LoVo (cell line): ENCODE results near the gene KRTAP5-1.
A peak's percentile ranks its signal among the peaks of the same experiment; 100 is the strongest.
"Not testable (repeated sequence)": the region's sequence is repeated elsewhere in the genome, so short reads cannot be mapped to it uniquely, and the experiment has no call there.

Experiments used
- DNase-seq: peaks from one replicate; pipeline ENCODE4 v3.0.0-alpha.2; 2016; ENCODE audit warnings: low spot score

The KRTAP5-1 gene

DNA sequence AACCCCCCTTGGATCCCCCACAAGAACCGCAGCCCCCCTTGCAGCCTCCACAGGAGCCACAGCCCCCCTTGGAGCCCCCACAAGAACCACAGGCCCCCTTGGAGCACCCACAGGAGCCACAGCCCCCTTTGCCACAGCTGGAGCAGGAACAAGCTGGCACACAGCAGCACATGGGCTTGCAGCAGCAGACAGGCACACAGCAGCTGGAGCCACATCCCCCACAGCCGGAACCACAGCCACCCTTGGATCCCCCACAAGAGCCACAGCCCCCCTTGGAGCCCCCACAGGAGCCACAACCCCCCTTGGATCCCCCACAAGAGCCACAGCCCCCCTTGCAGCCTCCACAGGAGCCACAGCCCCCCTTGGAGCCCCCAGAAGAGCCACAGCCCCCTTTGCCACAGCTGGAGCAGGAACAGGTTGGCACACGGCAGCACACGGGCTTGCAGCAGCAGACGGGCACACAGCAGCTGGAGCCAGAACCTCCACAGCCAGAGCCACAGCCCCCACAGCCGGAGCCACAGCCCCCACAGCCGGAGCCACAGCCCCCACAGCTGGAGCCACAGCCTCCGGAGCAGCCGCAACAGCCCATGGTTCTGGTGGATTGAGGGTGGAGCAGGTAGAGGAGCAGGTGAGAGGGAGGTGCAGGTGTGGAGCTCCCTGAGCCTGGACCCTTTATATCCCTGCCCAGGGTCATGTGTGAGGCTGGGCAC is at the start of gene KRTAP5-1:
Gene KRTAP5-1, minus strand, starts transcription at position 623 of the 710 bp plus-strand sequence. Its CDS starts 34 bp downstream, at position 589.
- DNase-seq = not testable (repeated sequence)

DNA sequence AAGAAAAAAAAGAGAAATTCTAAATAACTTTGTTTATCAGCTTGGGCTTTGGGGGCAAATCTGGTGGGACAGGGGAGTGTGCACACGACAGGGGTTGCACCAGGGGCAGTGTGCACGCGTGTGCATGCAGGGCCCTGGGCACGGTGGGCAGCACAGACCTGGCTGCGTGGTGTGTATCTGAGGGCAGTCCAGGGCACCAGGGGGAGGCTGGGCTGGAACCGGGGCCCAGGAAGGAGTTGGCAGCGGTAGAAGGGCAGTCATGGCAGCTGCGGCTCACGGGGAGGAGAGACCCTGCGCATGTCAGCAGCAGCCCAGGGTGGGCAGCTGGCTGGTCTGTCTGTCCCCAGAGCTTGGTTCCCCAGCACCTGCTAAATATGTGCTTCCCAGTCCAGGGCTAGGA is 48.8 kb upstream of the KRTAP5-1 start:
- DNase-seq = no peak

GRCh38 chr11:1632053-1632714 is 47.1 kb upstream of the KRTAP5-1 start:
- DNase-seq = no peak

- DNase-seq = no peak
These were observed 46.0 kb upstream of the KRTAP5-1 start for GRCh38 chr11:1631066-1631568.

GRCh38 chr11:1630271-1630670 is 45.2 kb upstream of the KRTAP5-1 start:
- DNase-seq = no peak

DNA sequence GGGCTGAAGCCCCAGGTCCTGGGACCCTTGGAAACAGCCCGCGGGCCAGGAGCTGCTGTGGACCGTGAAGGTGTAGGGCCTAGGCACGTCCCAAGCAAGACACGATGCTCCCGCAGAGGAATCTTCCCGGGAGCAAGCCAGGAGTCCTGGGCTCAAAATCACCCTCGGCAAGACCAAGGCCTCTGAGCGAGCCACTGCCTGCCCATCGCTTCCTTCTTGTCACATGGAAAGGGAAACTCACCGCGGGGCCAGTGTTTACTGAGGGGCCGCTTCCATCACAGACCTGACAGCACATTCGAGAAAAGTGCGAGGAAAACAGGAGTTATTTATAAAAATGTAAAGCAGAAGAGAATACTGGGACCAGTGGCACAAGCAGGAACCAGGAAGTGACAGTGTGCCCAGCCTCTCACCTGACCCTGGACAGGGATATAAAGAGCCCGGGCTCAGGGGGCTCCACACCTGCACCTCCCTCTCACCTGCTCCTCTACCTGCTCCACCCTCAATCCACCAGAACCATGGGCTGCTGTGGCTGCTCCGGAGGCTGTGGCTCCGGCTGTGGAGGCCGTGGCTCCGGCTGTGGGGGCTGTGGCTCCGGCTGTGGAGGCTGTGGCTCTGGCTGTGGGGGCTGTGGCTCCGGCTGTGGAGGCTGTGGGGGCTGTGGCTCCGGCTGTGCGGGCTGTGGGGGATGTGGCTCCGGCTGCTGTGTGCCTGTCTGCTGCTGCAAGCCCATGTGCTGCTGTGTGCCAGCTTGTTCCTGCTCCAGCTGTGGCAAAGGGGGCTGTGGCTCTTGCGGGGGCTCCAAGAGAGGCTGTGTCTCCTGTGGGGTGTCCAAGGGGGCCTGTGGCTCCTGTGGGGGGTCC is 44.5 kb upstream of the KRTAP5-1 start, which contains the start of gene KRTAP5-5:
Gene KRTAP5-5, plus strand, starts transcription at position 450 of the 860 bp plus-strand sequence. Its CDS starts 66 bp downstream, at position 516.
- DNase-seq = no peak

GRCh38 chr11:1628506-1629325 is 43.6 kb upstream of the KRTAP5-1 start:
- peak; percentile 51 for DNase-seq

DNA sequence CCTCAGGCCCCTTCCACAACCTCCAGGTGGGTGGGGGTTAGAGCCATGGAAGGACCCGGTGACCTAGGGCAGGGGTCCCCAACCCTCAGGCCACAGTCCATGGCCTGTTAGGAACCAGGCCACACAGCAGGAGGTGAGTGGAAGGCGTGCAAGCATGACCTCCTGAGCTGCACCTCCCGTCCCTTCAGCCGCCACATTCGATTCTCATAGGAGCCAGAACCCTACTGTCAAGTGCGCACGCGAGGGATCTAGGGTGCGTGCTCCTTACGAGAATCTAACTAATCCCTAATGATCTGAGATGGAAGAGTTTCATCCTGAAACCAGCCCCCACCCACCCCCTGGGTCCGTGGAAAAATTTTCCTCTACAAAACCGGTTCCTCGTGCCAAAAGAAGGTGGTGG is 40.5 kb upstream of the KRTAP5-1 start:
- DNase-seq = no peak

GRCh38 chr11:1624621-1625020 is 39.5 kb upstream of the KRTAP5-1 start:
- no peak for DNase-seq

DNA sequence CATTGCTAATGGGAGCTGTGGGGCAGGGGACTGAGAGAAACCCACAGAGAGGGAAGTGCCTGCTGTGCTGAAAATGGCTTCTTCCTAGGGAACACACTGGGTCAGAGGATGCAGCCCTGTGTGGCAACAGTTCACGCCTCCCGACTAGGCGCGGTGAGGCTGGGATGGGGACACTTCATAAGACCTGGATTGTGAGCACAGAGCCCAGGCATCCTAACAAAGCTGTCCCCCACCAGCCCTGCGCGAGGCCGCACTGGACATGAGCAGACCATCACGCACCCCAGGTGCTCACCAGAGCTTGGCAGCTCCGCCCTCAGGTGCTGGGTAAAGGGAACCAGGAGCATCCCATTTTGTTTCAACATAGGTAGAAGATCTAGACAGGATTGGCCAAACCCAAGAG is 38.6 kb upstream of the KRTAP5-1 start:
- no peak for DNase-seq

GRCh38 chr11:1622086-1622485 is 37.0 kb upstream of the KRTAP5-1 start, which contains the start of gene KRTAP5-4:
Gene KRTAP5-4 (minus strand): TSS chr11:1622138. CDS start chr11:1622093, 45 bp downstream.
- DNase-seq = no peak

DNA sequence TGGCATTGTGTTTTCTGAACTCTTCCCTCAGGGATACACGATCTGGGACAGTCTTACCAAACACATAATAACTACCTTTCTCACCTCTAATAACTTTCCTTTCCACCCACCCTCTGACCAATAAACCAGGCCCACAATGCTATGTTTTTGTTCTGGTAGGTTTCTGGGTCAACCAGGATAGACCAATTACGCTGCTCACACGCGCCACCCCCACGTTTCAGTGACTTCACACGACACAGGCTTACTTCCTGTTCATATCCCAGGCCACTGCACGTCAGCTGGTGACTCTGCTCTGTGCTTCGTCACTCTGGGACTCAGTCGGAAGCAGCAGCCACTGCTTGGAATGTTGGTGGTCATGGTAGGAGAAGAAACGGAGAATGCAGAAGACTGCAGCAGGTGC is 34.4 kb upstream of the KRTAP5-1 start:
- DNase-seq = no peak

- no peak for DNase-seq
These were observed 33.1 kb upstream of the KRTAP5-1 start for GRCh38 chr11:1618231-1618630.

DNA sequence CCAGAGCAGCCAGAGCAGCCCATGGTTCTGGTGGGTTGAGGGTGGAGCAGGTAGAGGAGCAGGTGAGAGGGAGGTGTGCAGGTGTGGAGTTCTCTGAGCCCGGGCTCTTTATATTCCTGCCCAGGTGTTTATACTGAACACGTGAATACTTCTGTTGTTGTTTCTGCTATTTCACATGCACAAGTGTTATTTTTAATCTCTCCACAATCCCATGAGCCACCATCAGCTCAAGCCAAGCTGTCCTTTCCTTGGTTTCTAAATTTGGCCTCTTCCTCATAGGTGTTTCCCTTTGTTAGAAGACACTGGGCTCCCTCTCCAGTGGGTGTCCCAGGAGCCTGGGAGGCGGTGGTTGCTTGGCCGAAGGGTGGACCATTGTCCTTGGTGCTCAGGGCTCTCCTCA is 23.3 kb upstream of the KRTAP5-1 start, which contains the start of gene KRTAP5-3:
Gene KRTAP5-3, minus strand, starts transcription at position 101 of the 400 bp plus-strand sequence. Its CDS starts 78 bp downstream, at position 23.
- no peak for DNase-seq

GRCh38 chr11:1607901-1608300 is 22.8 kb upstream of the KRTAP5-1 start:
- not testable (repeated sequence) for DNase-seq

- DNase-seq = not testable (repeated sequence)
These were observed 22.2 kb upstream of the KRTAP5-1 start for GRCh38 chr11:1607156-1607845.

GRCh38 chr11:1605923-1606322 is 20.8 kb upstream of the KRTAP5-1 start:
- not testable (repeated sequence) for DNase-seq

- DNase-seq = no peak
These were observed 19.6 kb upstream of the KRTAP5-1 start for GRCh38 chr11:1604711-1605110.

DNA sequence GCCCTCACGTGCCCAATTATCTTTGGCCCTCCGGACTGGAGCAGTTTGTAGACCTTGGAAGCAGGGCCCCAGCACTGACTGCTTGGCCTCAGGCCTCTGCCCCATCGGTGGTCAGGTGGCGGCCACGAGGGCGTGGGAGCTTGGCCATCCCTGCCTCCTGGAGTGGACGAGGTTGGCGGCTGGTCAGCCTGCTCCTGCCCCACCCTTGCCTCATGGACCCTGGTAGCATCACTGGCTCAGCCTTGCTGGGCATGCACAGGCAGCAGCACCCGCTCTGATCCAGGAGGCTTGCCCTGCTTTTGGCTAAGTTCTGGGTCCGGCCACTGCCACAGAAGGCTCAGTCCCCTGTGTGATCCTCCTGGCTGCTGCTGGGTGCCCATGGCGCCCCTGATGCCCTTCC is 19.1 kb upstream of the KRTAP5-1 start:
- DNase-seq = no peak

GRCh38 chr11:1603629-1604028 is 18.5 kb upstream of the KRTAP5-1 start:
- no peak for DNase-seq
